ENCODE data around the gene SCLT1. TPM values are rescaled to one million over a fixed set of nuclear protein-coding genes. Genes with fewer than 3 reads are reported as not detected.
A peak's percentile ranks its signal among the peaks of the same experiment; 100 is the strongest.

SCLT1 gene
- total and polyA plus RNA-seq, 7 experiments from 2014 or later = 5.9 to 36.4 (median 24.6) TPM

GRCh38 chr4:129098531-129099001, 5.2 kb upstream of the SCLT1 start:
- peaks cover 14 to 16% of the 10 kb centered on the region in 2 donors for H3K4me1 ChIP-seq (ENCODE audit: control insufficient read depth in 2 of 2, insufficient read depth in 2 of 2, low read length in 2 of 2)
- Mint-ChIP-seq H3K9me3 (no peaks in the 10 kb centered on the region), H3K27me3 (no peaks in the 10 kb centered on the region), H3K27ac (no peak overlapping the region), H3K4me3 (peak overlapping the region in 2 of 10 donors; percentile 7 to 35), H3K4me1 (peaks cover 7 to 43% (median 29%) of the 10 kb centered on the region in 7 donors), H3K36me3 (peaks cover 4 to 9% (median 5%) of the 10 kb centered on the region in 5 donors)
- intact Hi-C loops (cut with micrococcal nuclease) = loop anchor here (10.0 kb wide), 3 partner anchors 544 to 904 kb away; no protein-coding TSS in a partner anchor
- H3K9me3 ChIP-seq (ENCODE audit: control insufficient read depth in 2 of 3, low read length in 3 of 3) = no peaks in the 10 kb centered on the region
- ATAC-seq (no peak), DNase-seq (no peak)
- peaks cover 0 to 4% (median 0%) of the 10 kb centered on the region in 3 experiments for H3K36me3 ChIP-seq (ENCODE audit: control insufficient read depth in 2 of 3, insufficient read depth in 3 of 3, low read length in 3 of 3)
- H3K27me3 ChIP-seq (ENCODE audit: control insufficient read depth in 2 of 2, insufficient read depth in 2 of 2, low read length in 2 of 2) = no peaks in the 10 kb centered on the region
- CTCF ChIA-PET = no interaction called here
- no peak overlapping the region for H3K27ac ChIP-seq (ENCODE audit: low read depth, low read length)
- POLR2A ChIA-PET = no interaction called here
- H3K4me3 ChIP-seq (ENCODE audit: low read length) = no peak overlapping the region

GRCh38 chr4:129095811-129096454, 2.6 kb upstream of the SCLT1 start, which contains the start of gene C4orf33:
Gene C4orf33 (plus strand): TSS chr4:129096152. CDS start chr4:129102611, 6,459 bp downstream.
- Mint-ChIP-seq H3K27ac (peak within 1 kb of the TSS in 6 of 9 donors; percentile 11 to 97 (median 93)), H3K27me3 (no peaks in the 10 kb centered on the region), H3K36me3 (peaks cover 0 to 2% (median 0%) of the 10 kb centered on the region in 5 donors), H3K4me1 (peaks cover 7 to 45% (median 31%) of the 10 kb centered on the region in 7 donors), H3K4me3 (peak within 1 kb of the TSS; percentile 23 to 98 (median 94)), H3K9me3 (no peaks in the 10 kb centered on the region)
- H3K4me1 ChIP-seq (ENCODE audit: control insufficient read depth in 2 of 2, insufficient read depth in 2 of 2, low read length in 2 of 2) = peaks cover 26% of the 10 kb centered on the region in 2 donors
- H3K27ac ChIP-seq (ENCODE audit: low read depth, low read length) = peak within 1 kb of the TSS; percentile 95
- ATAC-seq (peak; percentile 53), DNase-seq (peak; percentile 37 to 78 (median 71))
- CTCF ChIA-PET = no interaction called here
- no peaks in the 10 kb centered on the region for H3K36me3 ChIP-seq (ENCODE audit: control insufficient read depth in 2 of 3, insufficient read depth in 3 of 3, low read length in 3 of 3)
- peak within 1 kb of the TSS; percentile 96 for H3K4me3 ChIP-seq (ENCODE audit: low read length)
- no peaks in the 10 kb centered on the region for H3K27me3 ChIP-seq (ENCODE audit: control insufficient read depth in 2 of 2, insufficient read depth in 2 of 2, low read length in 2 of 2)
- POLR2A ChIA-PET = interaction anchor here (1.3 kb wide), 1 partner anchor 284 kb away, joined by 4 read pairs; no protein-coding TSS in a partner anchor
- no peaks in the 10 kb centered on the region for H3K9me3 ChIP-seq (ENCODE audit: control insufficient read depth in 2 of 3, low read length in 3 of 3)
- intact Hi-C loops (cut with micrococcal nuclease) = loop anchor here (1.0 to 10.0 kb wide), 6 partner anchors 541 to 1131 kb away; partner anchors contain the start of genes ABHD18 (in 1 of the 2), MFSD8 (in 1 of the 2) and PGRMC2 (in 1 of the 2)

DNA sequence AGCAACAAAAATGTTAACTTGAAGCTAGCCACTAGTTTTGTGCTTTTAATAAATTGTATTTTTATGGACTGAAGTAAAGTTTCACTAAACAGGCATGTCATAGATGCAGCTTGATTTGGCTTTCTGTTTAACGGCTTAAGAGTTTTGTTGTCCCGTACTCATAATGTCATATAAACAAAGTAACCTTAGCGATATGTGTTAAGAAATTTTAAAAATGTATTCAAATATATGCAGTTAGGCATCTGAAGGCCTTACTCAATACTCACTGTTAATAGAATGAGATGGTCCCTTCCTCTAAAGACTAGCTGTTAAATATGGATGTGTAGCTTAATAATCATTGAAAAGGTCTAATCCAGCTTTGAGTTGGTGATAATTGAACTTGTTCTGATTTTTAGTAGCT, 1.0 kb upstream of the SCLT1 start:
- ChIA-PET POLR2A (interaction anchor here (1.0 to 1.2 kb wide), 2 partner anchors 1014 to 1129 kb away, joined by 3 to 5 read pairs; partner anchors contain the start of genes ABHD18 and MFSD8), CTCF (interaction anchor here (0.6 kb wide), 2 partner anchors 11 to 27 kb away, joined by 3 to 5 read pairs; no protein-coding TSS in a partner anchor)
- Mint-ChIP-seq H3K4me3 (peak overlapping the region in 5 of 10 donors; percentile 33 to 65 (median 50)), H3K27me3 (no peaks in the 10 kb centered on the region), H3K4me1 (peaks cover 14 to 49% (median 36%) of the 10 kb centered on the region in 7 donors), H3K9me3 (no peaks in the 10 kb centered on the region), H3K36me3 (peaks cover 0 to 5% (median 0%) of the 10 kb centered on the region in 5 donors), H3K27ac (peak overlapping the region in 4 of 9 donors; percentile 33 to 76 (median 50))
- H3K9me3 ChIP-seq (ENCODE audit: control insufficient read depth in 2 of 3, low read length in 3 of 3) = no peaks in the 10 kb centered on the region
- no peak for DNase-seq
- H3K36me3 ChIP-seq (ENCODE audit: control insufficient read depth in 2 of 3, insufficient read depth in 3 of 3, low read length in 3 of 3) = no peaks in the 10 kb centered on the region
- H3K4me3 ChIP-seq (ENCODE audit: low read length) = no peak overlapping the region
- H3K27ac ChIP-seq (ENCODE audit: low read depth, low read length) = peak overlapping the region; percentile 95
- peaks cover 26 to 30% of the 10 kb centered on the region in 2 donors for H3K4me1 ChIP-seq (ENCODE audit: control insufficient read depth in 2 of 2, insufficient read depth in 2 of 2, low read length in 2 of 2)
- no peak for ATAC-seq
- no peaks in the 10 kb centered on the region for H3K27me3 ChIP-seq (ENCODE audit: control insufficient read depth in 2 of 2, insufficient read depth in 2 of 2, low read length in 2 of 2)
- intact Hi-C loops (cut with micrococcal nuclease) = loop anchor here (5.0 to 10.0 kb wide), 6 partner anchors 92 to 900 kb away; no protein-coding TSS in a partner anchor

DNA sequence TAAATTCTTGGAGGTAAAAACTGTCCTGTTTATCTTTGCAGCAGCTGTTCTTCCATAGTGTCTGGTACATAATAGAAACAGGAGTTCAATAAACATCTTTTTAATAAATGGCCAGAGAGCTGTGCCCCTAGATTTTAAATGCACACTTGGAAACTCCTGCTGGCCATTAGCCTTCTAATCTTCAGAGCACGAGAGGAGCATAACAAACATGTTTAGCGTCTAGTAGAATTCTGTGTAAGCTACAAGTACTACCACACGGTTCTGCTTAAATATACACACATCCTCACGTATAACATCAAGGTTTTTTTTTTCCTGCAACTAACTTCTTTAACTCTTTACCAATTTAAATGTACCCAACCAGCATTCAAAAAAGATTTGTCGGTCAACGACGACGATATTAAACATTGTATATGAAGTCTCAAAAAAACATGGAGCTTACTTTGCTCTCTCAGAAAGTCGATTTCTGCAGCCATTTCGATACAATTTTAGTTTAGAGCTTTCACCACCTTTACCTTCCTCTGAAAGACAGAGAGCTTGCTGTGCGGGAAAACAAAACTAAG, 628 bp downstream of the SCLT1 start:
- Histone ChIP-seq H3K4me3 (ENCODE audit: low read length) (peak overlapping the region; percentile 83), H3K9me3 (ENCODE audit: control insufficient read depth in 2 of 3, low read length in 3 of 3) (no peaks in the 10 kb centered on the region), H3K36me3 (ENCODE audit: control insufficient read depth in 2 of 3, insufficient read depth in 3 of 3, low read length in 3 of 3) (no peaks in the 10 kb centered on the region), H3K27ac (ENCODE audit: low read depth, low read length) (peak overlapping the region; percentile 95), H3K27me3 (ENCODE audit: control insufficient read depth in 2 of 2, insufficient read depth in 2 of 2, low read length in 2 of 2) (no peaks in the 10 kb centered on the region), H3K4me1 (ENCODE audit: control insufficient read depth in 2 of 2, insufficient read depth in 2 of 2, low read length in 2 of 2) (peaks cover 26 to 30% of the 10 kb centered on the region in 2 donors)
- no peaks in the 10 kb centered on the region for H3K9me3 Mint-ChIP-seq
- ATAC-seq (no peak), DNase-seq (no peak)
- H3K27ac Mint-ChIP-seq = no peak overlapping the region
- peaks cover 0 to 12% (median 0%) of the 10 kb centered on the region in 5 donors for H3K36me3 Mint-ChIP-seq
- POLR2A ChIA-PET = interaction anchor here (1.2 kb wide), 1 partner anchor 805 kb away, joined by 4 read pairs; the partner anchor contains the start of gene PGRMC2
- intact Hi-C loops (cut with micrococcal nuclease) = loop anchor here (1.0 to 10.0 kb wide), 16 partner anchors 9 to 1212 kb away; partner anchors contain the start of genes ABHD18 (in 2 of the 2), LARP1B (in 2 of the 2), MFSD8 (in 2 of the 2) and PLK4 (in 2 of the 2)
- no peaks in the 10 kb centered on the region for H3K27me3 Mint-ChIP-seq
- H3K4me3 Mint-ChIP-seq = no peak overlapping the region
- CTCF ChIA-PET = interaction anchor here (1.5 kb wide), 1 partner anchor 21 kb away, joined by 5 read pairs; no protein-coding TSS in a partner anchor
- peaks cover 16 to 54% (median 40%) of the 10 kb centered on the region in 7 donors for H3K4me1 Mint-ChIP-seq

- CTCF ChIA-PET = no interaction called here
- peaks cover 8 to 16% of the 10 kb centered on the region in 2 donors for H3K4me1 ChIP-seq (ENCODE audit: control insufficient read depth in 2 of 2, insufficient read depth in 2 of 2, low read length in 2 of 2)
- ATAC-seq (no peak), DNase-seq (no peak)
- H3K27me3 ChIP-seq (ENCODE audit: control insufficient read depth in 2 of 2, insufficient read depth in 2 of 2, low read length in 2 of 2) = no peaks in the 10 kb centered on the region
- no peak overlapping the region for H3K4me3 ChIP-seq (ENCODE audit: low read length)
- Mint-ChIP-seq H3K27me3 (no peaks in the 10 kb centered on the region), H3K4me1 (peaks cover 8 to 45% (median 32%) of the 10 kb centered on the region in 7 donors), H3K36me3 (peaks cover 0 to 41% (median 12%) of the 10 kb centered on the region in 5 donors), H3K4me3 (peak overlapping the region in 1 of 10 donors; percentile 23), H3K9me3 (peaks cover 0 to 5% (median 0%) of the 10 kb centered on the region in 11 donors), H3K27ac (no peak overlapping the region)
- no peaks in the 10 kb centered on the region for H3K36me3 ChIP-seq (ENCODE audit: control insufficient read depth in 2 of 3, insufficient read depth in 3 of 3, low read length in 3 of 3)
- no peak overlapping the region for H3K27ac ChIP-seq (ENCODE audit: low read depth, low read length)
- POLR2A ChIA-PET = no interaction called here
- no peaks in the 10 kb centered on the region for H3K9me3 ChIP-seq (ENCODE audit: control insufficient read depth in 2 of 3, low read length in 3 of 3)
- intact Hi-C loops (cut with micrococcal nuclease) = no loop called here
Observed at GRCh38 chr4:129087516-129087915, 5.8 kb downstream of the SCLT1 start.

DNA sequence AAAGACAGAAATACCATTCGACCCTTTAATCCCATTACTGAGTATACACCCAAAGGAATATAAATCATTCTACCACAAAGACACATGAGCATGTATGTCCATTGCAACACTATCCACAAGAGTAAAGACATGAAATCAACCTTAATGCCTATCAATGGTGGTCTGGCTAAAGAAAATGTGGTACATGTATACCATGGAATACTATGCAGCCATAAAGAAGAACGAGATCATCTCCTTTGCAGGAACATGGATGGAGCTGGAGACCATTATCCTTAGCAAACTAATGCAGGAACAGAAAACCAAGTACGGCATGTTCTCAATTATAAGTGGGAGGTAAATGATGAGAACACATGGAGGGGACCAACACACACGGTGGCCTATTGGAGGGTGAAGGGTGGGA, 7.9 kb downstream of the SCLT1 start:
- no peak for ATAC-seq
- ChIA-PET CTCF (no interaction called here), POLR2A (no interaction called here)
- Histone ChIP-seq H3K27me3 (ENCODE audit: control insufficient read depth in 2 of 2, insufficient read depth in 2 of 2, low read length in 2 of 2) (no peaks in the 10 kb centered on the region), H3K36me3 (ENCODE audit: control insufficient read depth in 2 of 3, insufficient read depth in 3 of 3, low read length in 3 of 3) (peaks cover 0 to 11% (median 0%) of the 10 kb centered on the region in 3 experiments), H3K4me3 (ENCODE audit: low read length) (no peak overlapping the region), H3K9me3 (ENCODE audit: control insufficient read depth in 2 of 3, low read length in 3 of 3) (no peaks in the 10 kb centered on the region), H3K4me1 (ENCODE audit: control insufficient read depth in 2 of 2, insufficient read depth in 2 of 2, low read length in 2 of 2) (no peaks in the 10 kb centered on the region), H3K27ac (ENCODE audit: low read depth, low read length) (no peak overlapping the region)
- intact Hi-C loops (cut with micrococcal nuclease) = no loop called here
- Mint-ChIP-seq H3K4me1 (peaks cover 8 to 47% (median 32%) of the 10 kb centered on the region in 7 donors), H3K36me3 (peaks cover 10 to 60% (median 29%) of the 10 kb centered on the region in 5 donors), H3K27me3 (no peaks in the 10 kb centered on the region), H3K27ac (no peak overlapping the region), H3K9me3 (peaks cover 1 to 14% (median 7%) of the 10 kb centered on the region in 11 donors), H3K4me3 (no peak overlapping the region)
- DNase-seq = no peak
